Spleen (tissue), 7 donors: ENCODE data around the gene DYSF.

Experiments
- POLR2AphosphoS5 ChIP-seq, 3 donors: sonication (generic); formaldehyde crosslinking; IDR thresholded peaks; one replicate each; pipeline ENCODE4 v1.5.1; 2017; ENCODE audit warnings: antibody characterized with exemption in 3 of 3
- TF ChIP-seq, protein P1 (sequence below), 11 experiments: fragments of 200-600 bp in 7 of 11; fragments of 450-650 bp in 4 of 11; sonication (generic) in 4 of 11; IDR thresholded peaks in 8 of 11; conservative IDR thresholded peaks in 3 of 11; 1 replicate in 7 of 11; 2 replicates in 4 of 11; pipeline versions ENCODE4 v1.4.0 to v1.8.0; 2016 to 2021; ENCODE audit warnings: antibody characterized with exemption in 11 of 11, inconsistent platforms in 4 of 11, mild to moderate bottlenecking in 1 of 11
- donor health status: DM: no; HTN: no; CAD: no; lungs with moderate emphysema.
- donor health status: DM: no; HTN: no; CAD: no.
- donor health status: DM: no; HTN: no; CAD: no.

DNA sequence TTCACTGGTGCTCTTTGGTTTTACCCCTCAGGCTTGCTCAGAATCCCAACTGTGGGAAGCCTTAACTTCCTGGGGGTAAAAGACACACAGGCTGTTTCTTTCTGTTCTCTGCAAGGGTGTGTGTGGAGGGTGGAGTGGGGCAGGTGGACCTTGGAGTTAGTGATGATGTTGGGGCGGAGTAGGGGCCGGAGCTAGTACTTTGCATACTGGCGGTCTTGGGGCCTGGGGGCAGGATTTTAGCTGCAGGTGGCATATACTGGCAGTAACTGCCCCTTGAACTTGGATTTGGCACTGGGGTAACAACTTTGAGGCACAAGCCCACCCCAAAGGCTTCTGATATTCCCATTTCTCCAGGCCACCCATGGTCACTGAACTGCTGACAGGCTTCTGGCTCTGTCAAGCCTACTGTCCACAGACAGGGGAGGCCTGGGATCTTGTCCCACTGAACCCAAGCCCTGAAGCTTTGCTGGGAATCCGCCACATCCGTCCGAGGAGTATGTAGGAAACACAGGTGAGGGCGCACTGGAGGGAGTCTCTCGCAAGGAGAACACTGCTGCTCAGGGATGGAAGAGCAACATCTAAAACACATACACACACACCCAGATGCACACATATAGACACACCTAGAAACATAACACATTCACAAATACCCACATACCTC lies 258.9 kb downstream of the DYSF start:
- TF ChIP-seq, protein P1, sequence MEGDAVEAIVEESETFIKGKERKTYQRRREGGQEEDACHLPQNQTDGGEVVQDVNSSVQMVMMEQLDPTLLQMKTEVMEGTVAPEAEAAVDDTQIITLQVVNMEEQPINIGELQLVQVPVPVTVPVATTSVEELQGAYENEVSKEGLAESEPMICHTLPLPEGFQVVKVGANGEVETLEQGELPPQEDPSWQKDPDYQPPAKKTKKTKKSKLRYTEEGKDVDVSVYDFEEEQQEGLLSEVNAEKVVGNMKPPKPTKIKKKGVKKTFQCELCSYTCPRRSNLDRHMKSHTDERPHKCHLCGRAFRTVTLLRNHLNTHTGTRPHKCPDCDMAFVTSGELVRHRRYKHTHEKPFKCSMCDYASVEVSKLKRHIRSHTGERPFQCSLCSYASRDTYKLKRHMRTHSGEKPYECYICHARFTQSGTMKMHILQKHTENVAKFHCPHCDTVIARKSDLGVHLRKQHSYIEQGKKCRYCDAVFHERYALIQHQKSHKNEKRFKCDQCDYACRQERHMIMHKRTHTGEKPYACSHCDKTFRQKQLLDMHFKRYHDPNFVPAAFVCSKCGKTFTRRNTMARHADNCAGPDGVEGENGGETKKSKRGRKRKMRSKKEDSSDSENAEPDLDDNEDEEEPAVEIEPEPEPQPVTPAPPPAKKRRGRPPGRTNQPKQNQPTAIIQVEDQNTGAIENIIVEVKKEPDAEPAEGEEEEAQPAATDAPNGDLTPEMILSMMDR (IDR thresholded peaks at IDR 0.05 in 8 of 11, conservative IDR thresholded peaks at IDR 0.05 in 3 of 11): no peak
- no peak for TF ChIP-seq POLR2AphosphoS5 (IDR thresholded peaks at IDR 0.05)
